GM20000 (cell line): ENCODE measurements around the gene ADAMTSL2.

Experiments used
- DNase-seq: peaks from one replicate; pipeline ENCODE4 v3.0.0; 2012; ENCODE audit warnings: low spot score
- CTCF ChIP-seq: IDR thresholded peaks from 2 replicates; pipeline ENCODE4 v1.5.1; 2012; ENCODE audit warnings: mild to moderate bottlenecking, control low read depth; ENCODE audit errors: extremely low read depth, missing control alignments

ADAMTSL2 gene

DNA sequence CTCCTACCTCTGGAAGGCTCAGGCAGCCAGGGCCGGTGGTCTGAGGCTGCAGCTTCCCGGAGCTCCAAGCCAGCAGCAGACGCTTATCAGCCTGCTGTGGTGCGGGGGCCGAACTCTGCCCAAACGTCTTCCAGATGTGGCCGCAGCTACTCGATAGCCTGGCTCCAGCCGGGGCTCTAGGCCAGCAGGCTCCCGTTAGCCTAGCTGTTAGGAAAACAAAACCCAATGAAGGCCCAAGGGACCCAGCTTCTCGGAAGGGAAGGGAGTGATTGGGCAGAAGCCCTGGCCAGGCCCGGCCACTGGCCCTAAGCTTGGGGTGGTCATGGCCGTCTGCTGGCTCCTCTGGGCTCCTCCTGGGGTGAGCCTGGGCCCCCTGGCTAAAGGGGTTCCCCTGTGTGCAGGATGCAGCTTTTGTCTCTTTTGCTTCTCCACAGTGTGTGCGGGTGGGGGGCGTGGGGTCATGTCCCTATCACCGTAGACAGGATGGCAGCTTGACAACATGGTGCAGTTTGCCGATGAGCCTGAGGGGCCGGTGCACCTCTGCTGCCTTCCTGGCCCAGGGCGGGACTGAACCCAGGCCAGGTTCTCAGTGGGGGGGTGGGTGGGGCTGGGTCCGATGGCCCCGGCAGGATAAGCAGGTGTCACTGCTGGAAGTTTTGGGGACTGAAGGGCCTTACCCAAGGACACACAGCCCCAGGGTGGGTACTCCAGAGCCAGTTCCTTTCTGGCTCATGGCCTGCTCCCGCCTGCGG is 28.4 kb upstream of the ADAMTSL2 start:
- DNase-seq: no peak
- TF ChIP-seq CTCF: no peak

GRCh38 chr9:133506653-133507038 is 27.9 kb upstream of the ADAMTSL2 start:
- no peak for DNase-seq
- TF ChIP-seq CTCF: no peak

DNA sequence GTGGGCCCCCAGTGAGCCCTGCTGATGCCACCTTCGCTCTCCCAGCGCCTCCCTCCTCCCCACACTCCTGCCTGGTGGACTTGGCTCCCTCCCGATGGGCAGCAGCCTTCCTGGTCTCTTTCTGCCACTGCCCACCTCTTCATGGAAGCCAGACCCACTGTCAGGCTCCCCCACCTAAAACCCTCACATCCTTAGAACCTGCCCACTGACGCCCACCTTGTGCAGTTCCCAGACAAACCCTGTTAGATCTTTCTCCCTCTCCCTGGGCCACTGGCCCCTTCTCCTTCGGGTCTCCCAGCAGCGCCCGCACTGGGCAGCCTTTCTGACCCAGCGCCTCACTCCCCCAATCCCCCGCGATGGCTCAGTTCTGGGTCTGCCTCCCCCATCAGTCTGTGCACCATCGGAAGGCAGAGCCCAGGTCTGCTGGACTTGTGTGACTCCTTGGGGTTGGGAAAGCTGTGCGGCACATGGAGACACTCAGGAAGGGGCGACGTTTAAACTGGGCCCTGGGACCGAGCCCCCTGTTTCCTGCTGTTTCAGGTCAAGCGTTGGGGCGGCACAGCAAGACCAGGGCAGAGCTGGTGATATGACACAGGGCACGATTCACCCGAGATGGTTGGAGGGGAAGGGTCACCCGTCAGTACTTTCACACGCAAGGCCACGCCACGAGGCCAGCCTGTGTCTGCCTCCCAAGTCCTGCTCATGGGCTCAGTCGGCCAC is 27.1 kb upstream of the ADAMTSL2 start:
- TF ChIP-seq CTCF: no peak
- no peak for DNase-seq

- DNase-seq: no peak
- no peak for TF ChIP-seq CTCF
Observed at GRCh38 chr9:133508046-133508445, 26.5 kb upstream of the ADAMTSL2 start.

DNA sequence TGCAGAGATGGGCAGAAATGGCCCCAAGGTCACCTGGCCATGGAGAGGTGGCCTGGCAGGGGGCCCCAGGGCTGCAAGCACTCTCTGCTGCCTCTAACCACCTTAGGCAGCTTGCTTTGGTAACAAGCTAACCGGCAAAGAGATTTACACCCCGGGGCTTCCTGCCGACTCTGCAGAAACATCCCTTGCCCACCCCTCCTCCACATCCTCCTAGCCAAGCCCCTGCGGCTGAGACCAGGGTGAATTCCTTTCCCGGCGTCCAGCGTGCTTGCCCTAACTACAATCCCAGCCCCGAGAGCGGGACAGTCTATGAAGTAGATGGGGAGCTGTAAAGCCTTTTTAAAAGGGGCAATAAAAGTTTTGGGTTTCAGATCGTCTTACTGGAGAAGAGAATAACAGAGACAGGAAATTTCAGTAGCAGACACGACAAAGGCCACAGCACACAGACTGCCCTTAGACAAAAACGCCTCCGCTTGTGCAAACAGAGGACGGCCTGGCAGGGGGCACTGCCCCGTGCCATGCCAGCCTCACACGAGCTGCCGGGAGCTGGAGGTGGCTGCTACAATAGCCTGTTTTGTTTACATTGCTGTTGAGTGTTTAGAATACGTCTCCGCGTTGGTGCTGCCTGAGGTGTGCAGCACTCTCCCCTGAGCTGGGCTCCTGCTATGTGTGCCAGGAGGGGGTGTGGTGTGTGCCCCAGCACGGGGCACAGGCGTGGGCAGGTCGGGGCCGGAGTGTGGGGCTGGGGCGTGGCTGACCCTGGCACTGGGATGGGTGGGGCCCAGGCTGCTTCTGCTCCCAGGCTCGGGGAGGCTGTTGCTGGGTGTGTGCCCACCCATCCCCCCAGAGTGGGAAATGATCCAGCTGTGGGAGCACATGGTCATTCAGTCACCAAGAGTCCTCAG is 25.1 kb upstream of the ADAMTSL2 start:
- no peak for TF ChIP-seq CTCF
- no peak for DNase-seq

DNA sequence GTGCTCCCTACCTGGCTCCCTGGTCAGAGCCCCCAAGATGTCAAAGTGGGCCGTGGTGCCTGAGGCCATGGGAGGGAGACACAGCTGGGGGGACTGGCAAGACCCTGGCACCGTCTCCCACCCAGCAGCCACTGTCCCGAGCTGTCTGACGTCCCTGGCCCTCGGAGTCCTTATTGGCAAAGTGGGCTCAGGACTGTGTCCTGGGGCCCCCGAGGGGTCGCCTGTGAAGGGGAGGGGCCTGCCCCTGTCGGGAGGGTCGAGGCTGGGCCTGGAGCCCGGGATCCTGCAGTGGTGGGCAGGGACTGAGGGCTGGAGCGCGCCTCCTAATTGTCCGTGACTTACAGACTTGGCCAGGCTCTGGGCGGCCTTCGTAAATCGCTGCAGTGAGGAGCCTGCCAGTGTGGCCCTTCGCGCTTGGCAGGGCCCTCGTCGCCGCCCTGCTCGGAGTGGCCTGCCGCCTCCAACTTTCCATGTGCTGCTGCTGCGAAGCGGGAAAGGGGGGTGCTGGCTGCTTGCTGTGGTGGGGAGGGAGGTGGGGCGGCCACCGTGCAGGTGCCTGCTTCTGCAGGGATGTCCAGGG is 23.5 kb upstream of the ADAMTSL2 start:
- no peak for DNase-seq
- no peak for TF ChIP-seq CTCF
